NB4 (cell line): Measurements from ENCODE around the gene IGSF21.

Experiments used
- POLR2A ChIP-seq: IDR thresholded peaks from 2 replicates; pipeline ENCODE4 v1.6.1; 2011; ENCODE audit warnings: mild to moderate bottlenecking; ENCODE audit not compliant: insufficient read length; ENCODE audit errors: extremely low read depth
- TF ChIP-seq, protein P1 (sequence below): IDR thresholded peaks from one replicate; pipeline ENCODE4 v1.5.1; 2012; ENCODE audit warnings: low read depth, low read length

DNA sequence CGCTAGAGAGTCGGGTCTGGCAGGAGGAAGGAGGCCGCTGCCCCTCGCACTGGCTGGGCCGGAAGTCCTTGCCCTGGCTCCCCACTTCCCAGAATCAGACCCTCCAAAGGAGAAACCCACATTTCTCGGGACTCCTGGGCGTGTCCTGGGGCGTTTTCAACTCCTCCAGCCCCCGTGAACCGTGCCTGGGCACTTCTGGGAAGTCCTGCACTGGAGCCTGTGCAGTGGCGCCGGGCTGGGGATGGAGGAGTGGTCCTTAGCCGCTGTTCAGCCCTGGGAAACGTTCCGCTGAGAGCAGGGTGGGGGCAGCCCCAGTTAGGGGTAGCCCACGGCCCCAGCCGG lies 3.0 kb downstream of the IGSF21 start:
- TF ChIP-seq, protein P1, sequence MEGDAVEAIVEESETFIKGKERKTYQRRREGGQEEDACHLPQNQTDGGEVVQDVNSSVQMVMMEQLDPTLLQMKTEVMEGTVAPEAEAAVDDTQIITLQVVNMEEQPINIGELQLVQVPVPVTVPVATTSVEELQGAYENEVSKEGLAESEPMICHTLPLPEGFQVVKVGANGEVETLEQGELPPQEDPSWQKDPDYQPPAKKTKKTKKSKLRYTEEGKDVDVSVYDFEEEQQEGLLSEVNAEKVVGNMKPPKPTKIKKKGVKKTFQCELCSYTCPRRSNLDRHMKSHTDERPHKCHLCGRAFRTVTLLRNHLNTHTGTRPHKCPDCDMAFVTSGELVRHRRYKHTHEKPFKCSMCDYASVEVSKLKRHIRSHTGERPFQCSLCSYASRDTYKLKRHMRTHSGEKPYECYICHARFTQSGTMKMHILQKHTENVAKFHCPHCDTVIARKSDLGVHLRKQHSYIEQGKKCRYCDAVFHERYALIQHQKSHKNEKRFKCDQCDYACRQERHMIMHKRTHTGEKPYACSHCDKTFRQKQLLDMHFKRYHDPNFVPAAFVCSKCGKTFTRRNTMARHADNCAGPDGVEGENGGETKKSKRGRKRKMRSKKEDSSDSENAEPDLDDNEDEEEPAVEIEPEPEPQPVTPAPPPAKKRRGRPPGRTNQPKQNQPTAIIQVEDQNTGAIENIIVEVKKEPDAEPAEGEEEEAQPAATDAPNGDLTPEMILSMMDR: no peak
- TF ChIP-seq POLR2A: no peak
